WTC11 (cell line): ENCODE measurements around the gene DOCK1.

Experiments
- CTCF ChIP-seq: fragments of 200-600 bp; IDR thresholded peaks from 2 replicates; pipeline ENCODE4 v1.8.0; 2022; ENCODE audit warnings: antibody characterized with exemption
- E2F4 ChIP-seq: sonication (generic); formaldehyde crosslinking; IDR thresholded peaks from 2 replicates; pipeline ENCODE4 v1.8.1; 2022; ENCODE audit warnings: low read depth, mild to moderate bottlenecking, moderate library complexity, missing genetic modification reagents, borderline replicate concordance
- ZNF512 ChIP-seq: sonication (generic); formaldehyde crosslinking; IDR thresholded peaks from 2 replicates; pipeline ENCODE4 v1.8.1; 2022; ENCODE audit warnings: missing genetic modification reagents, borderline replicate concordance

GRCh38 chr10:127298381-127298780 is 393.2 kb downstream of the DOCK1 start:
- TF ChIP-seq CTCF = no peak
- TF ChIP-seq ZNF512 (CRISPR knock-in tag) = no peak
- no peak for TF ChIP-seq E2F4
